Hair follicular keratinocyte (primary cell): ENCODE measurements around the gene MTA2. TPM values are rescaled to one million over a fixed set of nuclear protein-coding genes. Genes with fewer than 3 reads are reported as not detected.

ENCODE experiments used
- total RNA-seq: library from RNA; depleted of rRNA; stranded (reverse); fragments of >200 nt; gene quantifications from 2 replicates; pipeline ENCODE4 v1.2.3, GENCODE V29; 2015

The MTA2 gene
- 97.5 and 169 TPM in 2 replicates for total RNA-seq

DNA sequence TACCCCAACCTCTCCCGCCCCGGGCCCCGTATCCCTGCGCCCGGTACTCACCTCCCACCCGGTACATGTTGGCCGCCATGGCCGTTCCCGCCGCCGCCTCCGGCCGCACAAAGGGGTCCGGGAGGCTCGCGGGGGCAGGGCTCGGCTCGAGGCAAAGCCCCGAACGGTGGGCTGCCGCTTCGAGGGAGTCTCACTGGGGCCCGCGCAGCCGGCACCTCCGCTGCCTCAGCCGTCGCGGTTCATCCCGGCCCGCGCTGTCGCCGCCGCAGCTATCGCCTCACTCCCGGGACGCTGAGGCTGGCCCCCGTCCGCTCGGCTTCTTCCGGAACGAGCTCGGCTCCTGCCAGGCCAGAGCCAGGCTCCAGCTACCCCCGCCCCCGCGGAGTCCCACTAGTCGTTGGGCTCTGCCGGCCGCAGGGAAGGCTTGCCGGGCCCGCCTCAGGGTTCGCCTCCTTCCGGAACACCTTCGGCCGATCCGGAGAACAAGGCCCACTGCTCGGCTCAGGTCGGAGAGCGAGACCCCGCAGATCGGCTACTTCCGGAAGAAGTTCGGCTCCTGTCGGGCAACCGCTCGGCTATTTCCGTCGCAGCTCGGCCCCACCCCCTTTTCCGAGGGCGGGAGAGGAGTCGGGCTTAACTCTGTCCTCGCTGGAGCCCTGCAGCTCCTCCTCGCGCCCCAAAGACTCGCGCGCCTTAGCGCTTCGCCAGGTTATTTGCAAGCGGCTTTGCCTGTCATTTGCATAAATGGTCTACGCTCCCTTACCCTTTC lies at the start of gene MTA2:
Gene MTA2 (minus strand): TSS at position 494 of the 769 bp plus-strand sequence. CDS start 415 bp downstream, at position 79.

DNA sequence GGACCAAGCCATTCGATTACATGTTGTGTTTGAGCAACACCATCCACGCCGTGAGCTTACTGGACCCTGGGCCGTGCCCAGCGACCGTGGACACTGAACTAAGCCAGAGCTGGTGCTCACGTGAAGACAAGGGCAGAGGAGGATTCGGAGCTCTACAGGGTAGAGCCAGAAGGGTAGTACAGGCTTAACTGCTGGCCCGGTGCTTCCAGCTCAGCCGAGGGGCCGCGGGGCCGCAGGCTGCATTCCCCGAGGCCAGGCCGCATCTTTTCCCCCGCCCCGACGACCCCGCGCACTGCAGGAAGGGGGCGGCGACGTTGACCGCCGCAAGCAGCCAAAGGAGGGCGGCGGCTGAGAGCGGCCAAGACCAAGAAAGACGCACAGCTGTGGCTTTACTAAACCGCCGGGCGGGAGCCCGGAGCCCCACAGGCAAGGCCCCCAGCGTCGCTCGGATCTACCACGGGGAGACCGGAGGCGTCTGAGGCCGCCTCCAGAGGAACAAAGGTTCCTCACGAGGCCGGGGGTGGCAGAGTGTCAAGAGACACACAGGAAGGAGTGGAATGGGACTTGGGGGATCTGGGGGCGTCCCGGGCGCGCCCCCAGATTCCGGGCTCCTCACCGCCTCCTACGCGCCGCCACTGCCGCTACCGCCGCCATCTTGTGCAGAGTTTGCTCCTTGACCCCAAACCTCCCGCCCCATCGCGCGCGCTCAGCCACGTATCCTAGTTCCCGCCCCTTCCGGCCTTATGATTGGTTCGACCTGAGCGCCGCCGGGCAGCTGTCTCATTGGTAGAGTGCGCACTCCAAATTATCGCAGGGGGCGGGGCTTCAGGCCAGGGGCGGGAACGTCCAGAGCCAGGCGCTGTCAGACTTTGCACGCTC lies 44.5 kb upstream of the MTA2 start, which contains the start of gene GANAB:
Gene GANAB (minus strand): TSS at position 668 of the 879 bp plus-strand sequence. CDS start 14 bp downstream, at position 654.

GRCh38 chr11:62621567-62622470 lies 20.2 kb upstream of the MTA2 start, which contains the start of gene B3GAT3:
Gene B3GAT3 (minus strand): TSS chr11:62621986. CDS start chr11:62621947, 39 bp downstream.

GRCh38 chr11:62612366-62613290 lies 11.0 kb upstream of the MTA2 start, which contains the start of the genes EML3 and ROM1:
Gene EML3 (minus strand): TSS chr11:62612775. CDS start chr11:62612457, 318 bp downstream.
Gene ROM1 (plus strand): TSS chr11:62613257. CDS start chr11:62613282, 25 bp downstream.

GRCh38 chr11:62591448-62592145 lies 10.1 kb downstream of the MTA2 start, which contains the start of gene TUT1:
Gene TUT1 (minus strand): TSS chr11:62591523. CDS start chr11:62591485, 38 bp downstream.

DNA sequence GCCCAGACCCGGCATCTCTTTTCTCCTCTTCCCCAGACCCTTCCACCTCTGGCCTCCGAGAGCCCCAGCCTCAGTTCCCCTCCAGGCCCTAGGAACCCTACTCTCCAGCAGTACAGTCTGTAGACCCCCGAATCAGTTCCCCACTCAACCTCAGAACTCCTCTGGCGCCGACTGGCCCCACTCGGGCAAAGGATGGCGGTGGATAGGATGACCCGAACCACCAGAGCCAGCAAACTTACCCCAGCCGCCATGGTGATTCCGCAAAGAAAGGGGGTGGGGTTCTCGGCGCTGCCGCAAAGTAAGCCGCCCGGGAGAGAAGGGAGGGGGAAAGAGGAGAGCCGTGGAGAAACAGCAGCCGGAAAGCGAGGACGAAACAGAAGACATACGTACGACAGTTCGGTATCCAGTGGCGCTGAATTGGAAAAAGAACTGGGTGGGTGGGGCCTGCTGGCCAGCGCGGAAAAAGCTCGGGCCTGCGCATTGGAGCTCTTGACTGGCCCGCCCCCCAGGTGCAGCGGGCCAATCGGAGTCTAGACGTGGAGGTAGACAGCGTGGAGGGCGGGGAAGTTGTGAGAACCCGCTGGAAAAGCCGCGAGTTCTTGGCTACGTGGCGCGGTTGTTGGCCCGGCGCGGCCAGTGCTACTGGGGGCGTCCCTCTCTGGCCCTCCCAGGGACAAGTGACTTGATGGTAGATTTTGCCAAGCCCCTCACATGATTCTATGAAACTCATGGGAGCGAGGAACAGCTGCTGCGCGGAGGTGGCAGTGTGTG lies 27.9 kb downstream of the MTA2 start, which contains the start of gene EEF1G:
Gene EEF1G (minus strand): TSS at position 300 of the 771 bp plus-strand sequence. CDS start 49 bp downstream, at position 251.

GRCh38 chr11:62546244-62546928 lies 55.3 kb downstream of the MTA2 start, which contains the start of gene AHNAK:
Gene AHNAK (minus strand): TSS chr11:62546806. CDS start chr11:62536098, 10,708 bp downstream.

Other genes starting within 250 kb of the MTA2 start
- not detected in 2 replicates for gene SCGB1A1, start 182.8 kb downstream of the MTA2 start, total RNA-seq
- gene AHNAK, start 55.1 kb downstream of the MTA2 start, total RNA-seq: 176 and 366 TPM in 2 replicates
- 1,936 and 2,201 TPM in 2 replicates for gene EEF1G, start 28.0 kb downstream of the MTA2 start, total RNA-seq
- gene TUT1, start 10.3 kb downstream of the MTA2 start, total RNA-seq: 8.4 and 13.9 TPM in 2 replicates
- 20.2 and 28.7 TPM in 2 replicates for gene EML3, start 10.9 kb upstream of the MTA2 start, total RNA-seq
- gene ROM1, start 11.4 kb upstream of the MTA2 start, total RNA-seq: 1.7 and 2.3 TPM in 2 replicates
- gene B3GAT3, start 20.1 kb upstream of the MTA2 start, total RNA-seq: 42.0 and 47.1 TPM in 2 replicates
- 188 TPM in 2 replicates for gene GANAB, start 44.7 kb upstream of the MTA2 start, total RNA-seq
- 21.2 and 29.4 TPM in 2 replicates for gene INTS5, start 51.4 kb upstream of the MTA2 start, total RNA-seq
- gene C11orf98, start 63.3 kb upstream of the MTA2 start, total RNA-seq: 53.8 and 88.1 TPM in 2 replicates
- gene CSKMT, start 63.4 kb upstream of the MTA2 start, total RNA-seq: 7.8 and 19.2 TPM in 2 replicates
- gene UQCC3, start 69.8 kb upstream of the MTA2 start, total RNA-seq: 12.5 and 22.6 TPM in 2 replicates
- 2.4 and 3.4 TPM in 2 replicates for gene LBHD1, start 70.4 kb upstream of the MTA2 start, total RNA-seq
- gene UBXN1, start 77.2 kb upstream of the MTA2 start, total RNA-seq: 139 and 165 TPM in 2 replicates
- gene LRRN4CL, start 87.7 kb upstream of the MTA2 start, total RNA-seq: 0.08 TPM in 2 replicates
- 20.9 and 34.7 TPM in 2 replicates for gene BSCL2, start 105.6 kb upstream of the MTA2 start, total RNA-seq
- not detected in 2 replicates for gene GNG3, start 105.8 kb upstream of the MTA2 start, total RNA-seq
- gene HNRNPUL2, start 125.6 kb upstream of the MTA2 start, total RNA-seq: 6.4 and 6.5 TPM in 2 replicates
- gene TTC9C, start 126.6 kb upstream of the MTA2 start, total RNA-seq: 15.5 and 17.5 TPM in 2 replicates
- 5.0 and 6.1 TPM in 2 replicates for gene ZBTB3, start 152.3 kb upstream of the MTA2 start, total RNA-seq
- gene POLR2G, start 159.7 kb upstream of the MTA2 start, total RNA-seq: 125 and 151 TPM in 2 replicates
- gene TAF6L, start 169.5 kb upstream of the MTA2 start, total RNA-seq: 11.5 and 22.3 TPM in 2 replicates
- gene TMEM179B, start 185.5 kb upstream of the MTA2 start, total RNA-seq: 46.2 and 52.1 TPM in 2 replicates
- 42.2 and 53.8 TPM in 2 replicates for gene TMEM223, start 190.1 kb upstream of the MTA2 start, total RNA-seq
- gene NXF1, start 203.6 kb upstream of the MTA2 start, total RNA-seq: 21.8 and 26.4 TPM in 2 replicates
- gene STX5, start 230.2 kb upstream of the MTA2 start, total RNA-seq: 26.9 and 37.9 TPM in 2 replicates
- not detected in 2 replicates for gene TEX54, start 231.0 kb upstream of the MTA2 start, total RNA-seq
- gene WDR74, start 237.7 kb upstream of the MTA2 start, total RNA-seq: 65.8 and 125 TPM in 2 replicates